ENCODE results near the gene DIRAS1.

DNA sequence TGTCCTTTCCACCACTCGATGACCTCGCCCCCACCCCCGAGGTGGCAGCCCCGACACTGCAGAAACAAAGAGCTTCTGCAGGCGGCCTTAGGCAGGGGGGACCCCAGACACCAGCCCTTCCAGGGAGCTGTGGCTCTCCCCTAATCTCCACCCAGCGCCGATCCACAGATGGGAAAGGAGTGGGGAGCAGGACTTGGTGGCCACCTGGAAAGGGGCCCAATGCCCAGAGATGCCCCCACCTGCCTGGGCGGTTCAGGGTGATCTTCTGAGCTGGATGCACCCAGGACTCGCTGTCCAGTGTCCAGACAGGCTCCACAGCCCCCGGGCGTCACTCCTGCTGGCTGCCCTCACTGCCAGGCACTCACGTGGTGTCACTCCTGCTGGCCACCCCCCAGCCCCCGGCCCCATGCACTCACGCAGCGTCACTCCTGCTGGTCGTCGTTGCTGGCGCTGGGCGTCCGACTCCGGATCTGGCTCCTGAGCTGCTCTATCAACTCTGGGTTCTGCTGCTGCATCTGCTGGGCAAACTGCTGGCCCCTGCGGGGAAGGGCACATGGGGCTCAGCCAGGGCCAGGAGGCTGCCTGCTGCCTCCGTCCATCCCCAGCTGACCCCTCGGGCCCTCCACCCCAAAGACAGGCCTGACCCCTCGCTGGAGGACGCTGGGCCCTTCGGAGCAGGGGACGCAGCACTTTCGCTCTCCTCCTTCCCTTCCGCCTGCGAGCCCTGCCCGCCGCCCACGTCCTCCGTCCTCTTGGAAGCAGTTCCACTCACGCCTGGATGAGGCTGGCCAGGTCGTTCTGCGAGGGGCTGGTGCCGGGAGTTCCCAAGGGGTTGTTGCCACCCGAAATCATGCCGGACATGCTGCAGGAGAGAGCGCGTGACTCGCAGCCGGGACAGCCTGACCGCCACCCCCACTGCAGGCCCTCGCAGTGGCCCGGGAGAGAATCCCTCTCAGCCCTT lies 36.0 kb upstream of the DIRAS1 start:
- TF ChIP-seq, protein P1, sequence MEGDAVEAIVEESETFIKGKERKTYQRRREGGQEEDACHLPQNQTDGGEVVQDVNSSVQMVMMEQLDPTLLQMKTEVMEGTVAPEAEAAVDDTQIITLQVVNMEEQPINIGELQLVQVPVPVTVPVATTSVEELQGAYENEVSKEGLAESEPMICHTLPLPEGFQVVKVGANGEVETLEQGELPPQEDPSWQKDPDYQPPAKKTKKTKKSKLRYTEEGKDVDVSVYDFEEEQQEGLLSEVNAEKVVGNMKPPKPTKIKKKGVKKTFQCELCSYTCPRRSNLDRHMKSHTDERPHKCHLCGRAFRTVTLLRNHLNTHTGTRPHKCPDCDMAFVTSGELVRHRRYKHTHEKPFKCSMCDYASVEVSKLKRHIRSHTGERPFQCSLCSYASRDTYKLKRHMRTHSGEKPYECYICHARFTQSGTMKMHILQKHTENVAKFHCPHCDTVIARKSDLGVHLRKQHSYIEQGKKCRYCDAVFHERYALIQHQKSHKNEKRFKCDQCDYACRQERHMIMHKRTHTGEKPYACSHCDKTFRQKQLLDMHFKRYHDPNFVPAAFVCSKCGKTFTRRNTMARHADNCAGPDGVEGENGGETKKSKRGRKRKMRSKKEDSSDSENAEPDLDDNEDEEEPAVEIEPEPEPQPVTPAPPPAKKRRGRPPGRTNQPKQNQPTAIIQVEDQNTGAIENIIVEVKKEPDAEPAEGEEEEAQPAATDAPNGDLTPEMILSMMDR (IDR thresholded peaks at IDR 0.05; ENCODE audit: low read depth, low read length, poor library complexity, severe bottlenecking), result no peak
- TF ChIP-seq EZH2phosphoT487 (IDR thresholded peaks at IDR 0.05; ENCODE audit: borderline replicate concordance, low read length), result no peak
